RWPE2 (cell line): Measurements from ENCODE around the gene RPL31.

Experiments
- ATAC-seq: fragments of 200-7000 bp; cut with Tn5 transposase; 3 replicates; pipeline ENCODE4 v1.9.1; 2021; ENCODE audit warnings: low read depth
- DNase-seq: peaks from one replicate; pipeline ENCODE4 v3.0.0-alpha.2; 2020; ENCODE audit warnings: low spot score
- H3K27ac ChIP-seq: fragments of 450-650 bp; 2 replicates; pipeline ENCODE4 v1.5.1; 2017; ENCODE audit warnings: mild to moderate bottlenecking; ENCODE audit not compliant: poor library complexity, severe bottlenecking
- H3K27me3 ChIP-seq: fragments of 250-450 bp; sonication (Bioruptor Pico); 2 replicates; pipeline ENCODE4 v1.5.1; 2021; ENCODE audit warnings: mild to moderate bottlenecking, moderate library complexity; ENCODE audit not compliant: insufficient read depth, poor library complexity, severe bottlenecking
- H3K36me3 ChIP-seq: fragments of 250-450 bp; sonication (Bioruptor Pico); 2 replicates; pipeline ENCODE4 v1.5.1; 2020; ENCODE audit warnings: low read depth, mild to moderate bottlenecking, moderate library complexity
- H3K4me1 ChIP-seq: fragments of 250-450 bp; sonication (Bioruptor Pico); 2 replicates; pipeline ENCODE4 v1.5.1; 2021; ENCODE audit warnings: mild to moderate bottlenecking, moderate library complexity; ENCODE audit not compliant: insufficient read depth, poor library complexity, severe bottlenecking
- H3K4me3 ChIP-seq: fragments of 250-450 bp; sonication (Bioruptor Pico); 2 replicates; pipeline ENCODE4 v1.5.1; 2021; ENCODE audit warnings: mild to moderate bottlenecking, moderate library complexity; ENCODE audit not compliant: severe bottlenecking
- H3K9me3 ChIP-seq: fragments of 250-450 bp; sonication (Bioruptor Pico); 2 replicates; pipeline ENCODE4 v1.5.1; 2021; ENCODE audit warnings: mild to moderate bottlenecking, moderate library complexity; ENCODE audit not compliant: severe bottlenecking
- CTCF ChIP-seq: fragments of 450-650 bp; IDR thresholded peaks from one replicate; pipeline ENCODE4 v1.5.1; 2017; ENCODE audit warnings: mild to moderate bottlenecking, moderate library complexity; ENCODE audit not compliant: poor library complexity, severe bottlenecking

Gene RPL31

DNA sequence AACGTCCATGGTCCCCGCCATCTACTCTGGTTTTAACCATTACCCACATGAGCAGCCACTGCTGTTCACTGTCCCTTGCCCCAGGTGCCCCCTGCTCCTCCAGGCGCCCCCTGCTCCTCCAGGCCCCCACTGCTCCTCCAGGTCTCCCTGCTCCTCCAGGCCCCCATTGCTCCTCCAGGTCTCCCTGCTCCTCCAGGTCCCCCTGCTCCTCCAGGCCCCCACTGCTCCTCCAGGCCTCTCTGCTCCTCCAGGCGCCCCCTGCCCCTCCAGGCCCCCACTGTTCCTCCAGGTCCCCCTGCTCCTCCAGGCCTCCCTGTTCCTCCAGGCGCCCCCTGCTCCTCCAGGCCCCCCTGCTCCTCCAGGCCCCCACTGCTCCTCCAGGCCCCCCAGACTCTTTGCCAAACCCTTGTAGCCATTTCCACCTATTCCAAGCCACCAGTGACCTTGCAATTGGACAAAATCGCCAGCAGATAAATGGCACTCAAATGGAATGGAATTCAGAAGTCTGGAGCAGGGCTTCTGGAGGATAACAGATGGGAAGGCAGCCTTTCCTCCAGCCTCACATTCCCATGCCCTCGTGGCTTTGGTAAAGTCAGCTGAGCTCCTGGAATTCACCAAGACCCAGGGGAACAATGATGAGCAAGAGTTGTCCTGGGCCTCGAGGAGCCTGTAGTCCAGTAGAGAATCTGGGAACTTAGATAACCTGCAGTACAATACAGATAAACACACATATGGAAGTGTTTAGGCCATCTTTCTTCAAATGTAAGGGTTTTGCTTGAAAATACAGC lies 13.3 kb upstream of the RPL31 start:
- H3K4me3 ChIP-seq, result no peak overlapping the region
- no peaks in the 10 kb centered on the region for H3K9me3 ChIP-seq
- DNase-seq (no peak), ATAC-seq (no peak)
- H3K27me3 ChIP-seq, result no peaks in the 10 kb centered on the region
- H3K27ac ChIP-seq, result no peak overlapping the region
- TF ChIP-seq CTCF, result no peak
- H3K4me1 ChIP-seq, result no peaks in the 10 kb centered on the region
- H3K36me3 ChIP-seq, result no peaks in the 10 kb centered on the region

- Histone ChIP-seq H3K4me3 (no peak overlapping the region), H3K4me1 (no peaks in the 10 kb centered on the region), H3K9me3 (no peaks in the 10 kb centered on the region), H3K27me3 (no peaks in the 10 kb centered on the region), H3K27ac (no peak overlapping the region), H3K36me3 (no peaks in the 10 kb centered on the region)
- ATAC-seq (no peak), DNase-seq (no peak)
- no peak for TF ChIP-seq CTCF
Observed at GRCh38 chr2:100989666-100990065, 12.4 kb upstream of the RPL31 start.

DNA sequence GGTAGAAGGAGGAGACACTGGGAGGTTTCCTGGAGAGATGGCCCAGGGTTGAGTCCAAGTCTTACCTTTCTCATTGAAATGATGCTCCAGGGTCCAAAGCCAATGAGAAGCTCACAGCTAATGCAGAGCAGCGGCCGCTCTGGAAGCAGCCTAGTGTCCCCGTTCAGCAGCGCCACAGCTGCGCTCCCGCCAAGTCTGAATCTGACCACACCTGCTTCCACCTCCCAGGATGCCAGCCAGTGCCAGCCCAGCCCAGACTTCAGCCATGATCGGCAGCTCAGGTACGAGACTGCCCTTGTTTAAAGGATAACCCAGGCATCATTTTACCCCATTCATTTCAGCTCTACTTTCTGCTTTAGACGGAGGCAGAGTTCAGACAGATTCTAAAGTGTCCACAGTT lies 11.9 kb upstream of the RPL31 start:
- ATAC-seq, result no peak
- no peak for TF ChIP-seq CTCF
- no peak for DNase-seq
- H3K4me1 ChIP-seq, result no peaks in the 10 kb centered on the region
- no peaks in the 10 kb centered on the region for H3K36me3 ChIP-seq
- H3K27me3 ChIP-seq, result no peaks in the 10 kb centered on the region
- H3K4me3 ChIP-seq, result no peak overlapping the region
- no peak overlapping the region for H3K27ac ChIP-seq
- H3K9me3 ChIP-seq, result no peaks in the 10 kb centered on the region

DNA sequence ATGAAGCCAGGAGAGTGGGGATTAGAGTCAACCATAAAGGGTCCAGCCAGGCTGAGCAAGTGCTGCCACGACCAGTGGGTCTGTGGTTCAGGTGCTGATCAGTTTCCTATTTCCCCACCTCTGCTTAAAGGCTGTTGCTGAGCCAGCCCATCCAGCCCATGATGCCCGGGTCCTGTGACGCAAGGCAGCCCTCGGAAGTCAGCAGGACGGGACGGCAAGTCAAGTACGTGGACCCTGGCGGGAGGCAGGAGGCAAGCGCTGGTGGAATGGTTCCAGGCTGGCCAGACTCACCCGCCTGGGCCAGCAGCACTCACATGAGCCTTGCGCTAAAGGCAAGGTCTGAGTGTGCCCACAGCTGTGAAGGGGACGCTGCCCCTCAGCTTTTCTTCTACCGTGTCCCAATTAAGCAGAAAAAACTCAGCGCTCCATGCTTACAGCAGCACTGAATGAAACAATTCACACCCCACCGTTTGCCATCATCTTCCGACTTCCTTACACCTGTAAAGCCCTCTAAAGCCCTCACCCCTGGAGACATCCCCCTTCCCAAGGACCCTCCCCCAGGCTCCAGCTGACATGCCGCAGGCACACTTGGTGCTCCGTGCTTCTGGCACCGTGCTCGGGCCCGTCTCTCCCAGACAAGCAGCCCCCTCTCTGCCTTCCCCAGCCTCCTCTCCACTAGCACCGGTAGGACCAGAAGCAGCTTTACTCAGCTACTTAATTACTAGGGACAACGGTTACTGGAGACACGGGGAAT lies 11.3 kb upstream of the RPL31 start:
- Histone ChIP-seq H3K9me3 (no peaks in the 10 kb centered on the region), H3K4me3 (no peak overlapping the region), H3K27me3 (no peaks in the 10 kb centered on the region), H3K4me1 (no peaks in the 10 kb centered on the region), H3K27ac (no peak overlapping the region), H3K36me3 (no peaks in the 10 kb centered on the region)
- no peak for TF ChIP-seq CTCF
- DNase-seq (no peak), ATAC-seq (no peak)

DNA sequence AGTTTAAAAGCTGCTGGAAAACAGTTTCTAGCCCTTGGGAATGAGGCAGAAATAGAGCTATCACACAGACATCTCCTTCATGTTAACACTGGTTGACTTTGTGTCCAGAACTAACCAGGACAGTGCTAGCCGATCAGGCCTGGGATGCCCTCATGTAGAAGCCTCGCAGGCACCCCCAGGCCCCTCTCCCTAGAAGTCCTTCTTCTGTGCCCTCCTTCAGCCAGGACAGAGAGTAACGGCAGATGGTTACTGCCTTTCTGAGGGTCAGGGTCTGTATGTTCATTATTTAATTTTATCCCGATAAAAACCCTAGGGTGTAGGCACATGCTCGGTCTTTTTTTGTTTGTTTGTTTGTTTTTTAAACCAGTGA lies 10.7 kb upstream of the RPL31 start:
- H3K36me3 ChIP-seq, result 0 out of 2 replicates have a peak, but pooled peaks cover 3% of the 10 kb centered on the region

More for the DNA sequence above, 10.7 kb upstream of the RPL31 start:
- Histone ChIP-seq H3K27me3 (no peaks in the 10 kb centered on the region), H3K27ac (no peak overlapping the region), H3K4me3 (no peak overlapping the region), H3K9me3 (no peaks in the 10 kb centered on the region), H3K4me1 (no peaks in the 10 kb centered on the region)
- DNase-seq (no peak), ATAC-seq (no peak)
- TF ChIP-seq CTCF, result no peak
